Skeletal muscle cell (primary cell): ENCODE measurements around the gene CEP164.
"Not testable (repeated sequence)": the region's sequence is repeated elsewhere in the genome, so short reads cannot be mapped to it uniquely, and the experiment has no call there.

Source experiments
- DNase-seq: peaks from one replicate; pipeline ENCODE4 v3.0.0-alpha.2; 2010; ENCODE audit warnings: low read depth
- H3K4me3 ChIP-seq: 2 replicates; pipeline ENCODE4 v1.5.1; 2011; ENCODE audit warnings: low read depth, mild to moderate bottlenecking, control low read depth, low read length, moderate library complexity

The CEP164 gene

DNA sequence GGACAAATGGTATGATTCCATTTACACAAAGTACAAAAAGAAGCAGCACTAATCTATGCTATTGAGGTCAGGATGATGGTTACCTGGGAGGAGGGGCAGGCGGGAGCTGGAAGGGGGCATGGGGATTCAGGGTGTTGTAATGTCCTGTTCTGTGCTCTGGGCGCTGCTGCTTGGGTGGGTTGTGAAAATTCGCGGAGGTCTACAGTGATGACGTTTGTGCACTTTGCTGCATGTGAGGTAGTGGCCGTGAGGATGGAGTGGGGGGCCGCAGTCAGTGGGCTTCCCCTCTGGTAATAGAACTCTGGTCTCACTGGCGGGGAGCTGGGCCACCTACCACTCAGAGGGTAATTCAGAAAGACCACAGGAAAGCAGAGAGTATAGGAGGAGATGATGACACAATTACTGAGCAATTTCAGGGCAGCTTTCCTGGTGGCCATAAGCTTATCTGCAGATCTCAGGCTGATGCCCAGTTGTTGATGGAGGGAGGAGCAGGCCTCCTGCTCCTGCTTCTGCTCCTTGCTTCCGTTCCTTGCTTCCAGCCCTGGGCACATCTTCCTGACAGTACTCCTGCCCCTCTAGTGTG is 121.5 kb downstream of the CEP164 start:
- DNase-seq: no peak
- H3K4me3 ChIP-seq: no peak overlapping the region

DNA sequence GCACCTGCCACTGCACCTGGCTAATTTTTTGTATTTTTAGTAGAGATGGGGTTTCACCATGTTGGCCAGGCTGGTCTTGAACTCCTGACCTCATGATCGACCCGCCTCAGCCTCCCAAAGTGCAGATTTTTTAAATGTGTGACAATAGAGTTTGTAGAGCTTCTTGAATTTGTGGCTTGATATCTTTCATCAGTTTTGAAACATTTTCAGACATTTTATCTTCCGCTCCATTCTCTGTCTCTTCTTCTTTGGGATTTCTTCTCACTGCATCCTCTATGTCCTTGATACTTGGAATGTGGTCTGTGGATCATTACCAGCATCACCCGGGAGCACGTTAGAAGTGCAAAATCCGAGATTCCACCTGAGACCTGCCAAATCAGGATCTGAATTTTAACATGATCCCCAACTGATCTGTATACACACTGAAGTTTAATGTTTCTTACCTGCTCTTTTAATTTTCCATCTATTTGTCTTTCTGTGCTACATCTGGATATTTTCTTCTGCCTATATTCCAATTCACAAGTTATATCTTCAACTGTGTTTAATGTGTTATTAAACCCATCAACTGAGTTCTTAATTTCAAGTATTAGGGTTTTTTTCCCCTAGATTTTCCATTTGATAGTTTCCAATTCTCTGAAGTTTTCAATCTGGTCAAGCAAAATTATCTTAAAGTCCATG is 126.4 kb downstream of the CEP164 start:
- H3K4me3 ChIP-seq: no peak overlapping the region
- no peak for DNase-seq

GRCh38 chr11:117454564-117454917 is 126.9 kb downstream of the CEP164 start:
- no peak overlapping the region for H3K4me3 ChIP-seq

GRCh38 chr11:117456027-117456720 is 128.5 kb downstream of the CEP164 start:
- no peak for DNase-seq

More at GRCh38 chr11:117454564-117454917, 126.9 kb downstream of the CEP164 start:
- no peak for DNase-seq

GRCh38 chr11:117456721-117457029 is 129.0 kb downstream of the CEP164 start:
- not testable (repeated sequence) for DNase-seq, H3K4me3 ChIP-seq

More at GRCh38 chr11:117456027-117456720, 128.5 kb downstream of the CEP164 start:
- no peak overlapping the region for H3K4me3 ChIP-seq

GRCh38 chr11:117457031-117457785 is 129.6 kb downstream of the CEP164 start:
- no peak for DNase-seq
- no peak overlapping the region for H3K4me3 ChIP-seq

GRCh38 chr11:117457835-117458234 is 130.2 kb downstream of the CEP164 start:
- DNase-seq: no peak
- H3K4me3 ChIP-seq: no peak overlapping the region

GRCh38 chr11:117458275-117459122 is 130.8 kb downstream of the CEP164 start:
- H3K4me3 ChIP-seq: no peak overlapping the region
- DNase-seq: no peak

DNA sequence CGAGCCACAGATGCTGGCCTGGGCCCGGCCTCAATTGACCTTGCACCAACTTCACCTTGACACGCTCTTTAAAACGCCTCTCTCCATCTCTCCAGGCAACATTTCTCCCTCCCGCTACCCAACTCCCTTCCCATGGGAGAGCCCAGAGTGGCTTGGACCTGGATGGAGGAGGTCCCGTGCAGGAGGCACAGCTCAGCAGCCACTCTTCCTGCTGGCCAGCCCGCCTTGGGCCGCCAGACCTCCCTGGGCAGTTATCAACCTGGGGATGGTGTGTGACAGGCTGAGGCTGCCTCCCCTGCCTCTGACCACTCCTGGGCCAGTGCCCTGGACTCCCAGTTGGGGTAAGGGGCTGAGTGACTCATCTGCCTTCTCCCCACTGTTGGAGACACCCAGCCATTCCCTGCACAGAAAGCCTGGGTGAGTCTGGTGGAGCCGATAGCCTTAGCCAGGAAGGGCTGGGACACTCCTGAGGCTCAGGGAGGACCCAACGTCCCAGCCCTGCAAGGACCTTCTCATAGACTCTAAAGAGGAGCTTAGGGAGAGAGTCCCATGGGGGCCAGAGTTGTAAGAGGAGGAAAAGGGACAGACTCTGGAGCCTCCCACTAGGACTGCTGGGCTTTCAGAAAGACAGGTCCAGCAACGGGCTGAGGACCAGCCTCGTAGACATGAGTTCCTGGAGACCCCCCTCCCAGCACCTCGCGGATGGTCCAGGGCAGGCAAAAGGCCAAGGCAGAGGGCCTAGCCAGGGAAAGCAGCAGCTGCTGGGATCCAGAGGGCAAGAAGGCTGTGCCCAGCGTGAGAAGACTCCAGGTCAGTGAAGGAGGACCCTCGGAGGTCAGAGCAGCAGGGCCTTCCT is 131.7 kb downstream of the CEP164 start:
- no peak overlapping the region for H3K4me3 ChIP-seq
- no peak for DNase-seq

DNA sequence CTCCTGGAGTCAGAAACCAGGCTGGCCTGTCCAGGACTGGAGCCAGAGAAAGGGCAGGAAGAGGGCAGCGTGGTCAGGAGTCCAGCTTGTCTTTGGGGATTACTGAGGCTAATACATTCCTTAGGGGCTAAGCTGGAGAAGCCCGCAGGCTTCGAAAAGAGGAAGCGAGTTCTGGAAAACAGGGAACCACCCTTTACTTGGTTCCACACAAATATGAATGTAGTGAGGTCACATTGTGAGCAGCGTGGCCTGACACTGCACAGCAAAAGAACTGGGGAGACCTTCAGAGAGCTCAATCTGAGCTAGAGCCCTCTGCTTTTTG is 132.3 kb downstream of the CEP164 start:
- H3K4me3 ChIP-seq: no peak overlapping the region
- DNase-seq: no peak

DNA sequence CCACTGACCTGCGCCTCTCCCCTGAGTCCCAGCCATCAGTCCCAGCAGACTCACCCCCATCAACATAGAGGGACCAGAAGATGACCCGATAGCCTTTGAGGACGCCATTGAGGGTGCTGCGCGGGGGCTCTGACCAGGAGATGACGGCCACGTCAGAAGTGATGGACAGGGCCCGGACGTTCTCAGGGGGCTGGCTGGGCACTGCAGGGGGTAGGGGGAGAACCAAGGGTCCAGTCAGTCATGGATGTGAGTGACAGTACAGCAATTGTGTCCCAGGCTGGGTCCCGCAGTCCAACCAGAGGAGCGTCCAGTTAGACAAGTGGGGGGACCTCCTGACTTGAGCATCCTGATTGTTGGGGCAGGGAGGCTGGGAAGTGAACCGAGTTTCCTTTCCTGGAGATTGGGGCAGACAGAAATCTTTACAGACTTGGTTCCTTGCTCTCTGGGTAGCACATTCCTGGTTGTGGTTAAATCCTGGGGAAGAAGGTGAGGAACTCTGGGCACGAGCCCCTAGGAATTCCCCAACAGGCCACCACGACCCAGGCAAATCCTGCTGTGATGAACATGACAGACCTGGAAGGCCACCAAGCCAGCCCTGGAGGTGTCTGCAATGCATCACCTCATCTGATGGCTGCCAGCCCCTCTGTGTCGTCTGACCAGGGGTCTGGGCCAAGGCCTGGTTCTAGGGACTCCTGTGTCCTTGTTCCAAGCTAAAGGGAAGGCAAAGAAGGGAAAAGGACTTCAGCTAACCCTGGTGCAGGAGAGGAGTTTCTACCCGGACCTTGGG is 133.9 kb downstream of the CEP164 start:
- DNase-seq: no peak
- H3K4me3 ChIP-seq: no peak overlapping the region

DNA sequence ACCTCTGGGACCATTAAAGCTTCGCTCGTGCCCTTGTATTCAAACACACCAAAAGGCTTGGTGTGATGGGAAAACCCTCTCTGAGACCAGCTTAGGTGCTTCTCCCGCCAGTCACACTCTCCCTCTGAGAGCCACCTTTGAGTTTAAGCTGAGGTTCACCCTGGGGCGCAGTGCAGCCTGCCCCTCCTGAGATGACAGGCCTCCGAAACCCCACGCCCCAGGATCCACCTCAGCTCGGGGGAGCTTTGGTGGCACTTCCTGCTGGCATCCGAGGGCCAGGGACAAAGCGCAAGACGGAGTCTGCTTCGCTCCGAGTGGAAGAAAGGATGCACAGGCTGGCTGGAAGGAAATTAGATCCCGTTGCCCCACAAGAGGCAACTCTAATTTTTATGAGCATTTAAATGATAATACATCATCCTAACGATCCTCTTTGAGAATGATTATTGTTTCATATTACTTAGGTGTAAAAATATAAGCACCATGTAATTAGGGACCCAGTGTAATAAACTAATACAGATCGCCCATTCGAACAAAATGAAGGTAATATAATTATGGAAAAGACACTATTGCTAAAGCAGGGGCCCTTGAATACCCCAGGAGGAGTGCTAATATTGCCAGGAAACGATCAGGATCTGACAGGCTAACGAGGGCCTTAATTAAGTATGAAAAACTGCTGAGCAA is 134.7 kb downstream of the CEP164 start:
- no peak for DNase-seq
- H3K4me3 ChIP-seq: no peak overlapping the region

- no peak for DNase-seq
Observed at GRCh38 chr11:117462864-117463247, 135.2 kb downstream of the CEP164 start.

More at GRCh38 chr11:117462864-117463247, 135.2 kb downstream of the CEP164 start:
- no peak overlapping the region for H3K4me3 ChIP-seq
